ENCODE data around the gene MC3R.

The MC3R gene

DNA sequence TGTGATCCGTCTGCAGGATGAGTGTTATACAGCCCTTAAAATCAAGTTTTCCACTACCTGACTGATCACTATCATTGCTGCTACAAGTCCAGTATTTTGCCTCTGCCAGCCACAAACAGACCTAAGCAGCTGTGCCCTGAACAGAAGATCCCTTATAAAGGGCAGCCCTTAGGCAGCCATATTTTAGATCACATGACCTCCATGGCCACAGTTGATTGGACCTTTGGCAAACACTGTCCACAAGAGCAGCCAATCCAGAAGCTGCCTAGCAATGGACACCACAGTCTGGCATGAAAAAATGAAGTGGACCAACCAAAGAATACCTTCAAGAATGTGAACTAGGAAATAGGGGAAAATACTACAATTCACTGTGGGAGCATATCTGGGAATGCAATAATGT is 50.8 kb downstream of the MC3R start:
- H3K4me1 ChIP-seq (ENCODE audit: low read length), result no peaks in the 10 kb centered on the region
- no peaks in the 10 kb centered on the region; the same call in 1 of the 2 replicates for H3K9me3 ChIP-seq (ENCODE audit: insufficient read depth, low read length)
- H3K9ac ChIP-seq (ENCODE audit: low read length), result no peak overlapping the region
- H3K27ac ChIP-seq (ENCODE audit: low read length), result no peak overlapping the region
- no peaks in the 10 kb centered on the region for H4K20me1 ChIP-seq (ENCODE audit: insufficient read depth, low read length)
- no peak overlapping the region for H3K4me3 ChIP-seq (ENCODE audit: low read length)
- H3K27me3 ChIP-seq (ENCODE audit: low read depth, low read length), result peaks cover 48% of the 10 kb centered on the region
- no peaks in the 10 kb centered on the region for H3K36me3 ChIP-seq (replicated peaks; ENCODE audit: low read depth, low read length)
- H2AFZ ChIP-seq (ENCODE audit: low read depth, low read length), result no peak overlapping the region
- H3K4me2 ChIP-seq (ENCODE audit: low read length), result no peak overlapping the region
- no peaks in the 10 kb centered on the region for H3K79me2 ChIP-seq (ENCODE audit: low read length)
- TF ChIP-seq, protein P1, sequence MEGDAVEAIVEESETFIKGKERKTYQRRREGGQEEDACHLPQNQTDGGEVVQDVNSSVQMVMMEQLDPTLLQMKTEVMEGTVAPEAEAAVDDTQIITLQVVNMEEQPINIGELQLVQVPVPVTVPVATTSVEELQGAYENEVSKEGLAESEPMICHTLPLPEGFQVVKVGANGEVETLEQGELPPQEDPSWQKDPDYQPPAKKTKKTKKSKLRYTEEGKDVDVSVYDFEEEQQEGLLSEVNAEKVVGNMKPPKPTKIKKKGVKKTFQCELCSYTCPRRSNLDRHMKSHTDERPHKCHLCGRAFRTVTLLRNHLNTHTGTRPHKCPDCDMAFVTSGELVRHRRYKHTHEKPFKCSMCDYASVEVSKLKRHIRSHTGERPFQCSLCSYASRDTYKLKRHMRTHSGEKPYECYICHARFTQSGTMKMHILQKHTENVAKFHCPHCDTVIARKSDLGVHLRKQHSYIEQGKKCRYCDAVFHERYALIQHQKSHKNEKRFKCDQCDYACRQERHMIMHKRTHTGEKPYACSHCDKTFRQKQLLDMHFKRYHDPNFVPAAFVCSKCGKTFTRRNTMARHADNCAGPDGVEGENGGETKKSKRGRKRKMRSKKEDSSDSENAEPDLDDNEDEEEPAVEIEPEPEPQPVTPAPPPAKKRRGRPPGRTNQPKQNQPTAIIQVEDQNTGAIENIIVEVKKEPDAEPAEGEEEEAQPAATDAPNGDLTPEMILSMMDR (IDR thresholded peaks at IDR 0.05; ENCODE audit: low read depth, low read length), result no peak
- no peak for TF ChIP-seq EZH2phosphoT487 (IDR thresholded peaks at IDR 0.05; ENCODE audit: low read depth)
